HL-60 (cell line): ENCODE data around the gene PIP5K1B.

Experiments
- DNase-seq, 2 experiments: peaks; one replicate each; pipeline ENCODE4 v3.0.0-alpha.2; 2010 to 2020; ENCODE audit warnings: low read depth in 1 of 2, low spot score in 1 of 2
- H3K27ac ChIP-seq: fragments of 250-450 bp; sonication (Bioruptor Pico); replicated peaks from 2 replicates; pipeline ENCODE4 v1.5.1; 2020; ENCODE audit warnings: mild to moderate bottlenecking, moderate library complexity
- H3K27me3 ChIP-seq: fragments of 250-450 bp; sonication (Bioruptor Pico); 2 replicates; pipeline ENCODE4 v1.5.1; 2021; ENCODE audit warnings: mild to moderate bottlenecking, moderate library complexity; ENCODE audit not compliant: insufficient read depth, poor library complexity, severe bottlenecking
- H3K4me3 ChIP-seq: replicated peaks from 2 replicates; pipeline ENCODE4 v1.5.1; 2011; ENCODE audit warnings: mild to moderate bottlenecking, control low read depth, low read length; ENCODE audit not compliant: insufficient read depth
- CTCF ChIP-seq: IDR thresholded peaks from one replicate; pipeline ENCODE4 v1.5.1; 2011; ENCODE audit warnings: low read length, control low read depth, inconsistent platforms; ENCODE audit not compliant: insufficient read depth
- GABPA ChIP-seq: IDR thresholded peaks from 2 replicates; pipeline ENCODE4 v1.6.1; 2012; ENCODE audit warnings: low read depth
- POLR2AphosphoS5 ChIP-seq: IDR thresholded peaks from 2 replicates; pipeline ENCODE4 v1.6.1; 2012; ENCODE audit warnings: low read depth
- REST ChIP-seq: IDR thresholded peaks from 2 replicates; pipeline ENCODE4 v1.6.1; 2012; ENCODE audit warnings: low read depth; ENCODE audit not compliant: insufficient replicate concordance
- SPI1 ChIP-seq: IDR thresholded peaks from 2 replicates; pipeline ENCODE4 v1.6.1; 2012; ENCODE audit warnings: low read depth, mild to moderate bottlenecking, borderline replicate concordance

The PIP5K1B gene

GRCh38 chr9:68941780-68942459, 236.9 kb downstream of the PIP5K1B start:
- Histone ChIP-seq H3K4me3 (no peak overlapping the region), H3K27me3 (no peaks in the 10 kb centered on the region), H3K27ac (no peak overlapping the region)
- DNase-seq, result no peak
- TF ChIP-seq GABPA, result no peak
- TF ChIP-seq POLR2AphosphoS5, result no peak

DNA sequence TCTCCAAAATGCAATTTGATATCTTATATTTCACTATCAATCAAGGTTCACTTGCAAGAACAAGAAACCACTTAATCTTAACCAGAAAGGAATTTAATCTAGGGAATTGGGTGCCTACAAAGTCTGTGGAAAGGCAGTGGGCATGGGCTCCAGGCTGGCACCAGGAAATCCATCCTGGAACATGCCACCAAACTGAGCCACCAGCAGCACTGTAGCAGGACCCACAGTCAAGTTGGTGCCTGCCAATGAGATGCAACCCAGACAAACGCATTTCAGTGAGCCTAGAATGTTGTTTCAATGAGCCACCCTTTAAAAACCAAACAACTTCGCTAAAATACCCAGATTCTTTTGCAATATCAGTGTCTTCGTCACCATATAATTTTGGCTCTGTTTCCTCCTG, 237.8 kb downstream of the PIP5K1B start:
- TF ChIP-seq SPI1, result no peak
- H3K27me3 ChIP-seq, result no peaks in the 10 kb centered on the region
- no peak overlapping the region for H3K4me3 ChIP-seq
- no peak overlapping the region for H3K27ac ChIP-seq
- no peak for DNase-seq

GRCh38 chr9:68947015-68947414, 242.0 kb downstream of the PIP5K1B start:
- H3K4me3 ChIP-seq, result no peak overlapping the region
- TF ChIP-seq CTCF (no peak), REST (no peak), GABPA (no peak), POLR2AphosphoS5 (no peak), SPI1 (no peak)
- no peaks in the 10 kb centered on the region for H3K27me3 ChIP-seq
- no peak for DNase-seq
- H3K27ac ChIP-seq, result no peak overlapping the region

DNA sequence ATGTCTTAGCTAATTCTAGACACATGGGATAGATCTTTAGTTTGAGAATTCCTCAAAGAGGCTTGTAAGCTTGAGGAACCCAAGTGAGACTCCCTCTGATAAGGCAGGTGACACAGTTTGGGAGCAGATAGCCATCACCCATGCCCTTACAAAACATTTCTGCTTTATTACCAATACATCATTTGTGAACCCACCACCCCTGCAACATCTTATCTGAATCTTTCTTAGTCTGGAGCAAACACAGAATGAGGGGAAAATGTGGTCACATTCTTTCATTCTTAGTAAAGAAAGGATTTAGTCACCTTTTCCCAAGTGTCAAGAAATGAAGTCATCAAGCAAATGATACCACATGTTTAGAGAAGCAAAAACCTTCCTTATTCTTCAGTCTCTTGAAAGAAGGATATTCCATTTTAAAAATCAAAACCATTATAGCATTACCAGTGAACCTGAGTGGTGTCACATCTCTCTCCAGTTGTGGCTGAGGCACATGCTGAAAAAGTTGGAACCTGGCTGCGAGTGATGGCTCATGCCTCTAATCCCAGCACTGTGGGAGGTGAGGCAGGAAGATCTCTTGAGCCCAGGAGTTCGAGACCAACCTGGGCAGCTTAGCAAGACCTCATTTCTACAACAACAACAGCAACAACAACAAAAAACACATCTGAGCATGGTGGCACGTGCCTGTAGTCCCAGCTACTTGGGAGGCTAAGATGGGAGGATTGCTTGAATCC, 243.0 kb downstream of the PIP5K1B start:
- no peak for TF ChIP-seq SPI1
- TF ChIP-seq GABPA, result no peak
- no peak for TF ChIP-seq CTCF
- no peak for TF ChIP-seq POLR2AphosphoS5
- no peak for TF ChIP-seq REST
- Histone ChIP-seq H3K4me3 (no peak overlapping the region), H3K27me3 (no peaks in the 10 kb centered on the region), H3K27ac (no peak overlapping the region)
- no peak for DNase-seq
